NCI-H510A (cell line): Measurements from ENCODE around the gene TRIM62.
"Not testable (repeated sequence)": the region's sequence is repeated elsewhere in the genome, so short reads cannot be mapped to it uniquely, and the experiment has no call there.

Experiments
- DNase-seq: peaks from one replicate; lab custom pipeline; 2025; lab: John Stamatoyannopoulos, UW

Gene TRIM62

GRCh38 chr1:33133478-33134105 lies 48.3 kb downstream of the TRIM62 start:
- DNase-seq: no peak

- no peak for DNase-seq
Measured at GRCh38 chr1:33132549-33132948, 49.3 kb downstream of the TRIM62 start.

GRCh38 chr1:33131191-33131590 lies 50.7 kb downstream of the TRIM62 start:
- DNase-seq: no peak

- DNase-seq: no peak
Measured at GRCh38 chr1:33130297-33130696, 51.5 kb downstream of the TRIM62 start.

GRCh38 chr1:33128781-33129180 lies 53.1 kb downstream of the TRIM62 start:
- no peak for DNase-seq

- peak; percentile 99 for DNase-seq
Measured at GRCh38 chr1:33127001-33127823, 54.6 kb downstream of the TRIM62 start.

- DNase-seq: no peak
Measured at GRCh38 chr1:33126411-33127000, 55.3 kb downstream of the TRIM62 start.

- DNase-seq: not testable (repeated sequence)
Measured at GRCh38 chr1:33124647-33125046, 57.2 kb downstream of the TRIM62 start.

- DNase-seq: no peak
Measured at GRCh38 chr1:33123266-33123665, 58.6 kb downstream of the TRIM62 start.

GRCh38 chr1:33122483-33123178 lies 59.2 kb downstream of the TRIM62 start:
- DNase-seq: no peak

GRCh38 chr1:33121728-33122127 lies 60.1 kb downstream of the TRIM62 start:
- DNase-seq: no peak

GRCh38 chr1:33120436-33121231 lies 61.2 kb downstream of the TRIM62 start:
- no peak for DNase-seq

GRCh38 chr1:33119532-33120217 lies 62.2 kb downstream of the TRIM62 start:
- no peak for DNase-seq

- no peak for DNase-seq
Measured at GRCh38 chr1:33119050-33119449, 62.8 kb downstream of the TRIM62 start.

- DNase-seq: no peak
Measured at GRCh38 chr1:33118274-33118673, 63.6 kb downstream of the TRIM62 start.

GRCh38 chr1:33117440-33118085 lies 64.3 kb downstream of the TRIM62 start:
- DNase-seq: no peak

GRCh38 chr1:33111965-33112364 lies 69.9 kb downstream of the TRIM62 start:
- no peak for DNase-seq

- DNase-seq: no peak
Measured at GRCh38 chr1:33110477-33110876, 71.4 kb downstream of the TRIM62 start.

- DNase-seq: not testable (repeated sequence)
Measured at GRCh38 chr1:33100119-33100415, 81.8 kb downstream of the TRIM62 start.

- no peak for DNase-seq
Measured at GRCh38 chr1:33099290-33100118, 82.3 kb downstream of the TRIM62 start.
